HepG2 (cell line): ENCODE measurements around the gene PLXND1. TPM values are rescaled to one million over a fixed set of nuclear protein-coding genes. Genes with fewer than 3 reads are reported as not detected.

Source experiments
- ATAD3A ChIP-seq: sonication (generic); formaldehyde crosslinking; IDR thresholded peaks from 2 replicates; pipeline ENCODE4 v1.4.0; 2020; ENCODE audit warnings: missing genetic modification reagents
- BRF2 ChIP-seq: sonication (generic); formaldehyde crosslinking; IDR thresholded peaks from 2 replicates; pipeline ENCODE4 v1.8.1; 2022; ENCODE audit warnings: mild to moderate bottlenecking, missing genetic modification reagents
- EED ChIP-seq: sonication (generic); formaldehyde crosslinking; IDR thresholded peaks from 2 replicates; pipeline ENCODE4 v1.5.0; 2020; ENCODE audit warnings: mild to moderate bottlenecking, missing genetic modification reagents
- KDM2A ChIP-seq: sonication (generic); formaldehyde crosslinking; IDR thresholded peaks from 2 replicates; pipeline ENCODE4 v1.4.0; 2020; ENCODE audit warnings: low read depth, missing genetic modification reagents, borderline replicate concordance
- MTERF4 ChIP-seq: sonication (generic); formaldehyde crosslinking; IDR thresholded peaks from 2 replicates; pipeline ENCODE4 v1.8.0; 2023; ENCODE audit warnings: mild to moderate bottlenecking, missing genetic modification reagents
- POGK ChIP-seq: sonication (generic); formaldehyde crosslinking; conservative IDR thresholded peaks from 2 replicates; pipeline ENCODE4 v1.8.0; 2022; ENCODE audit warnings: mild to moderate bottlenecking, moderate library complexity, missing genetic modification reagents
- REPIN1 ChIP-seq: sonication (generic); formaldehyde crosslinking; IDR thresholded peaks from 2 replicates; pipeline ENCODE4 v1.8.0; 2022; ENCODE audit warnings: missing genetic modification reagents, low read depth, mild to moderate bottlenecking, borderline replicate concordance
- SALL1 ChIP-seq: sonication (generic); formaldehyde crosslinking; IDR thresholded peaks from 2 replicates; pipeline ENCODE4 v1.8.0; 2022; ENCODE audit warnings: mild to moderate bottlenecking, missing genetic modification reagents
- SNAPC4 ChIP-seq: sonication (generic); formaldehyde crosslinking; IDR thresholded peaks from 2 replicates; pipeline ENCODE4 v1.4.0; 2020; ENCODE audit warnings: mild to moderate bottlenecking, missing genetic modification reagents
- STAG1 ChIP-seq: sonication (generic); formaldehyde crosslinking; IDR thresholded peaks from 2 replicates; pipeline ENCODE4 v1.4.0; 2020; ENCODE audit warnings: missing genetic modification reagents
- ZBTB2 ChIP-seq: sonication (generic); formaldehyde crosslinking; IDR thresholded peaks from 2 replicates; pipeline ENCODE4 v1.8.0; 2022; ENCODE audit warnings: low read depth, missing genetic modification reagents
- ZBTB46 ChIP-seq: sonication (generic); formaldehyde crosslinking; IDR thresholded peaks from 2 replicates; pipeline ENCODE4 v1.4.0; 2020; ENCODE audit warnings: mild to moderate bottlenecking, missing genetic modification reagents, borderline replicate concordance
- ZFAT ChIP-seq: sonication (generic); formaldehyde crosslinking; conservative IDR thresholded peaks from 2 replicates; pipeline ENCODE4 v1.8.1; 2023; ENCODE audit warnings: missing genetic modification reagents, inconsistent platforms
- ZNF136 ChIP-seq: sonication (generic); formaldehyde crosslinking; IDR thresholded peaks from 2 replicates; pipeline ENCODE4 v1.8.1; 2022; ENCODE audit warnings: low read depth, mild to moderate bottlenecking, moderate library complexity, missing genetic modification reagents
- ZNF720 ChIP-seq: sonication (generic); formaldehyde crosslinking; IDR thresholded peaks from 2 replicates; pipeline ENCODE4 v1.4.0; 2020; ENCODE audit warnings: missing genetic modification reagents
- ZSCAN29 ChIP-seq: sonication (generic); formaldehyde crosslinking; conservative IDR thresholded peaks from 2 replicates; pipeline ENCODE4 v1.4.0; 2020; ENCODE audit warnings: mild to moderate bottlenecking, missing genetic modification reagents
- polyA plus RNA-seq, 8 experiments: library from polyadenylated mRNA; depleted of rRNA in 3 of 8; stranded (reverse) in 7 of 8; unstranded in 1 of 8; fragments of >200 nt; fragmentation: Illumina TruSeq in 4 of 8; extraction: Trizol in 4 of 8; gene quantifications; 2 replicates each; pipeline versions ENCODE4 v1.2.1 to v1.2.3, GENCODE V29; 2011 to 2016; ENCODE audit warnings: low read depth in 4 of 8, missing spikeins in 1 of 8, mixed read lengths in 1 of 8; ENCODE audit not compliant: insufficient read depth in 1 of 8
- total RNA-seq, 5 experiments: library from RNA; depleted of rRNA; stranded (reverse); fragments of >200 nt; fragmentation: Illumina TruSeq; extraction: Trizol; gene quantifications; 2 replicates each; pipeline ENCODE4 v1.2.3, GENCODE V29; 2016; ENCODE audit warnings: low read depth in 1 of 5

PLXND1 gene
- total and polyA plus RNA-seq, 2 of the 13 experiments (the other 11 are each of a cell fraction or from before 2014, with no cell fraction given) = 15.9 to 42.0 TPM

GRCh38 chr3:129626744-129627349 is 20.4 kb upstream of the PLXND1 start (continued):
- no peak for TF ChIP-seq ZFAT (CRISPR knock-in tag)
- no peak for TF ChIP-seq ATAD3A (CRISPR knock-in tag)
- TF ChIP-seq MTERF4 (CRISPR knock-in tag) = no peak
- no peak for TF ChIP-seq ZNF720
- TF ChIP-seq BRF2 (CRISPR knock-in tag) = no peak
- no peak for TF ChIP-seq ZNF136
- no peak for TF ChIP-seq ZSCAN29
- TF ChIP-seq POGK = peak; percentile 81
- no peak; the same call in 1 of the 2 replicates for TF ChIP-seq REPIN1
- TF ChIP-seq ZBTB46 (CRISPR knock-in tag) = peak; percentile 60; the same call in 1 of the 2 replicates
- no peak; the same call in 1 of the 2 replicates for TF ChIP-seq EED (CRISPR knock-in tag)
- no peak for TF ChIP-seq SNAPC4 (CRISPR knock-in tag)
- peak; percentile 80 for TF ChIP-seq SALL1 (CRISPR knock-in tag)
- TF ChIP-seq ZBTB2 (CRISPR knock-in tag) = peak; percentile 93
- TF ChIP-seq KDM2A = peak; percentile 87
- TF ChIP-seq STAG1 (CRISPR knock-in tag) = peak; percentile 36
